ENCODE results near the gene NAPSA.
"Not testable (repeated sequence)": the region's sequence is repeated elsewhere in the genome, so short reads cannot be mapped to it uniquely, and the experiment has no call there.

NAPSA gene

GRCh38 chr19:50365434-50366306 lies at the start of gene NAPSA:
Gene NAPSA, minus strand, starts transcription at chr19:50365639. Its CDS starts 18 bp downstream, at chr19:50365621.
- DNase-seq = no peak

DNA sequence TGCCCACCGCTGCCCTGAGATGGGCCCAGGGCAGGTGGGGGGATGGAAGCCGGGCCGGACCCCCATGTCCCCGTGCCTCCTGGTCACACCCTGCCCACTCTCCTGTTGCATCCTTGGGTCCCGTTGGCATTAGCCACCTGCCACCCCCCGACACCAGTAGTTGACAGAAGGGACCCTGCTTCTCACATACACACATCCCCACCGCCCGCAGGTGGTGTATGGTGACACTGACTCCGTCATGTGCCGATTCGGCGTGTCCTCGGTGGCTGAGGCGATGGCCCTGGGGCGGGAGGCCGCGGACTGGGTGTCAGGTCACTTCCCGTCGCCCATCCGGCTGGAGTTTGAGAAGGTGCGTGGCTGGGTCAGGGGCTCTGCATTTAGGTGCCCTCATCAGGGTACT lies 48.1 kb upstream of the NAPSA start:
- DNase-seq = no peak

GRCh38 chr19:50413096-50413495 lies 47.7 kb upstream of the NAPSA start:
- no peak for DNase-seq

- no peak for DNase-seq
Observed at GRCh38 chr19:50412419-50412818, 47.0 kb upstream of the NAPSA start.

DNA sequence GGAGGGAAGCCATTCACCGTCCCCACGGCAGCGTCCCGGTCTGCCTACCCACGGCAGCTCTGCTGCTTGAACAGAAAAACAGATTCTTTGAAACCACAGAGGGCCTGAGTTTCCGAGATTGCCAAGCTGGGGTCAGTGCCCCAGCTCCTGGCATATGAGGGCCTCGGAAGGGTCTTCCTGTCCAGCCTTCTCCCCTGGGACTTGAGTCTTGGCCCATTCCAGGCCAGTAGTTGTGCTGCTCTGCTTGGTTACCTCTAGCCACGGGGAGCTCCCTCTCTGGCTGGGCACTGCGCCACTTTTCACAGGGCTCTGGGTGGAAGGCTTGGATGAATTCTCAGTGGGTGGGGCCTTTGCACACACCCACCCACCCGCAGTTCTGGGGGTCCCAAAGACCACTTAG lies 44.7 kb upstream of the NAPSA start:
- no peak for DNase-seq

DNA sequence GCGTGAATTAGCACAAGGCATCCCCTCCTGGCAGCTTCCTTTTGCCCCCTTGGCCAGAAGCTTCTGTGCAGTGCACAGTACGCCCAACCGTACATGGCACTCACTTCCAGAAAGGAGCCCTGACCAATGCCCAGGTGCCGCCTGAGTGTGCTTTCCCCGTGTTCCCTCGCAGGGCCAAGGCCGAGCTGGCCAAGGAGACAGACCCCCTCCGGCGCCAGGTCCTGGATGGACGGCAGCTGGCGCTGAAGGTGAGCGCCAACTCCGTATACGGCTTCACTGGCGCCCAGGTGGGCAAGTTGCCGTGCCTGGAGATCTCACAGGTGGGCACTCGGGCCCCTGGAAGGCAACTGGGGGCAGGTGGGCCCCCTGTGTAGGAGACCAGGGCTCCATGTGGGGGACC lies 43.9 kb upstream of the NAPSA start:
- no peak for DNase-seq

DNA sequence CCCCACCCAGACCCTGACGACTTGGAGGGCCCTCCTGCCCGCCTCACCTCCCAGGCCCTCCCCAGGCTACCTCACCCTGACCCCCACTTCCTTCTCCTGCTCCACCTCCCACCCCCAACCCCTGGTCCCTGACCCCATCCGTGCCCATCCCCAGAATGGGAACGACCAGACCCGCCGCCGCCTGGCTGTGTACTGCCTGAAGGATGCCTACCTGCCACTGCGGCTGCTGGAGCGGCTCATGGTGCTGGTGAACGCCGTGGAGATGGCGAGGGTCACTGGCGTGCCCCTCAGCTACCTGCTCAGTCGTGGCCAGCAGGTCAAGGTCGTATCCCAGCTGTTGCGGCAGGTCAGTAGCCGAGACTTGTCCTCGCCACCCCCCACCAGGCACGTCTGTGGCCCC lies 41.4 kb upstream of the NAPSA start:
- DNase-seq = no peak

DNA sequence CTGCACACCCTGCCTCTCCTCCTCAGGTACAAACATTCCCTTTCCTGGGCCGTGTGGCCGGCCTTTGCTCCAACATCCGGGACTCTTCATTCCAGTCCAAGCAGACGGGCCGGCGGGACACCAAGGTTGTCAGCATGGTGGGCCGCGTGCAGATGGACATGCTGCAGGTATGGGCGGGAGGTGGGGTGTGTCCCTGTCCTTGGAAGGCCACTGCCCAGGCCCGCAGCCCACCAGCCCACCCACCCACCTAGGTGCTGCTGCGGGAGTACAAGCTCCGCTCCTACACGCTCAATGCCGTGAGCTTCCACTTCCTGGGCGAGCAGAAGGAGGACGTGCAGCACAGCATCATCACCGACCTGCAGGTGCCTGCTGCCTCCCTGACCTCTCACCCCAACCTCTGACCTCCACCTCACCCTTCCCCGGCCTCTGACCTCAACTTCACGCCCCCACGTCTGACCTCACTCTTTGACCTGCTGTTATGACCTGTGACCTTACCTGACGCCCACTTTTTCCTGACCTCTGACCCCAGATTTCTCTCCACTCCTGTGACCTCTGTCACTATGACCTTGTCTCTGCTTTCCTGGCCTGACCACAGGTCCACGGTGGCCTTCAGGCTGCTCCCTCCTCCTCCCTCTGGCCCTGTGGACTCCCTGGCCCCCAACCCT lies 40.8 kb upstream of the NAPSA start:
- DNase-seq = no peak

DNA sequence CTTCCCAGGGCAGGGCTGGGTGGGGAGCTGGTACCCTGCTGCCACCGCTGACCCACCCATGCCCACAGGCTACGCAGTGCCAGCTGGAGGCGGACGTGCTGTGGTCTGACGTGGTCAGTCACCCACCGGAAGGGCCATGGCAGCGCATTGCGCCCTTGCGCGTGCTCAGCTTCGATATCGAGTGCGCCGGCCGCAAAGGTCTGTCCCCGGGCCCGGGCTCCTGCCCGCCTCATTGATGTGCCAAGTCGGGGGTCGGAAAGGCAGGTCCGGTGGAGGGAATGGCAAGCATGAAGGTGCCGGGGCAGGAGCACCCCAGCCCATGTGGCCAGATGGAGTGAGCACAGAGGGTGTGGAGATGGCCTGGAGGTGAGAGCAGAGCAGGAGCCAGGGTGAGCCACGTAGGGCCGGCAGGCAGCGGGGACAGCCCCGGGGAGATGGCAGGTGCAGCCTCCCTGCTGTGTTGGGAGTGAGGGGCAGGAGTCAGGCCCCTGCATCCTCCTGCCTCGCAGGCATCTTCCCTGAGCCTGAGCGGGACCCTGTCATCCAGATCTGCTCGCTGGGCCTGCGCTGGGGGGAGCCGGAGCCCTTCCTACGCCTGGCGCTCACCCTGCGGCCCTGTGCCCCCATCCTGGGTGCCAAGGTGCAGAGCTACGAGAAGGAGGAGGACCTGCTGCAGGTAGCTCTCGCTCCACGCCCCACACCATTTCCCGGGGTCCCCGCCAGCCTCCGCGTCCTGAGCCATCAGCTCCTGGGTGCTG lies 37.3 kb upstream of the NAPSA start:
- no peak for DNase-seq

- no peak for DNase-seq
Observed at GRCh38 chr19:50401605-50402450, 36.4 kb upstream of the NAPSA start.

DNA sequence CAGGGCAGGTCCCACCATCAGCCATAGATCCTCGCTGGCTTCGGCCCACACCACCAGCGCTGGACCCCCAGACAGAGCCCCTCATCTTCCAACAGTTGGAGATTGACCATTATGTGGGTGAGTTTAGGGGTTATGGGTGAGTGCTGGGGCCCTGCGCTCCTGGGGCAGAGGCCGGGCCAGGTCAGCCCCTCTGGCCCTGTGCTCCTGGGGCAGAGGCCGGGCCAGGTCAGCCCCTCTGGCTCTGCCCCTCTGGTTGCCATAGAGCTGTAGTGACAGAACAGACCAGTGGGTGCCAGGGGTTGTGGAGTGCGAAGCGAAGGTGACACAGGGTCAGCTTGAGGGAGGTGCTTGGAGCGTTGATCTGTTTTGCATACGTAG lies 33.9 kb upstream of the NAPSA start:
- no peak for DNase-seq

DNA sequence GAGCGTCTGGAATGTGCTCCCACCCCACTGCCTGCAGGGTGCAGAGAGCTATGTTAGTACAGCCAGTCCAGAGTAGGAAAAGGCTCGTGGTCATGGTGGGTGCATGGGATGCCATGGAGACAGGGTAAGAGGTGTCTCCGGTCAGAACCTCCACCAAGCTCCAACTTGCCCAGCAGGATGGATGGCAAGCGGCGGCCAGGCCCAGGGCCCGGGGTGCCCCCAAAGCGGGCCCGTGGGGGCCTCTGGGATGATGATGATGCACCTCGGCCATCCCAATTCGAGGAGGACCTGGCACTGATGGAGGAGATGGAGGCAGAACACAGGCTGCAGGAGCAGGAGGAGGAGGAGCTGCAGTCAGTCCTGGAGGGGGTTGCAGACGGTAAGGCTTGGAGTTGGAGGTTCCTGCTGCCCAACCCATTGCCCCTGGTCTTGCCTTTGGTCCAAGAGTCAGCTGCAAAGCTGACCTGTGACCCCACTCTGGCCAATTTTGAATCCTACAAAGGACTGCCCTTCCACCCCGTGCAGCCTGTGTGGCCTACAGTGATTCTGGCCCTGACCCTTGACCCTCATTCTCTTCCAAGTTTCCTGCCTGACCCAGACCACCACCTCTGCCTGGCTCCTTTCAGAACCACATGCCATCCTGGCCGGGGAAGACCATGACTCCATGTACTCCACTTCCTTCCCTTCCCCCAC lies 33.4 kb upstream of the NAPSA start:
- no peak for DNase-seq

GRCh38 chr19:50394017-50394416 lies 28.6 kb upstream of the NAPSA start:
- DNase-seq = no peak

- DNase-seq = no peak
Observed at GRCh38 chr19:50393589-50393988, 28.1 kb upstream of the NAPSA start.

DNA sequence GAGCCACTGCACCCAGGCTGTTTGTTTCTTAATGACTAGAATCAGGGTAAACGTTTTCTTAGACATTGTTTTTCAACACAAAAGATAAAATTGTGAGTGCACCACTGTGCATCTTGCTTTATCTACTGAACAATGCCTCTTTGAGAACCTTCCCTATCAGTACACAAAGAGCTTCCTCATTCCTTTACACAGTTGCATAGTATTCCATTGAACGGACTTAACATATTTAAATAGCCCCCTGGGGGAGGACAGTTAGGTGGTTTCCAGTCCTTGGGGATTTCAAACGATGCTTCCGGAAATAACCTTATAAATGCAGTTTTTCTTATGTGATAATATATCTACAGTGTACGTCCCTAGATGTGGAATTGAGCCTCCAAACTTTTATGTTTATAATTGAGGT lies 27.3 kb upstream of the NAPSA start:
- DNase-seq = no peak

DNA sequence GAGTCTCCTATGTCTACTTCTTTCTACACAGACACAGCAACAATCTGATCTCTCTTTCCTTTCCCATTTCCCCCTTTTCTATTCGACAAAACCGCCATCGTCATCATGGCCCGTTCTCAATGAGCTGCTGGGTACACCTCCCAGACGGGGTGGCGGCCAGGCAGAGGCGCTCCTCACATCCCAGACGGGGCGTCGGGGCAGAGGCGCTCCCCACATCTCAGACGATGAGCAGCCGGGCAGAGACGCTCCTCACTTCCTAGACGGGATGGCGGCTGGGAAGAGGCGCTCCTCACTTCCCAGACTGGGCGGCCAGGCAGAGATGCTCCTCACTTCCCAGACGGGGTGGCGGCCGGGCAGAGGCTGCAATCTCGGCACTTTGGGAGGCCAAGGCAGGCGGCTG lies 25.5 kb upstream of the NAPSA start:
- DNase-seq = not testable (repeated sequence)

DNA sequence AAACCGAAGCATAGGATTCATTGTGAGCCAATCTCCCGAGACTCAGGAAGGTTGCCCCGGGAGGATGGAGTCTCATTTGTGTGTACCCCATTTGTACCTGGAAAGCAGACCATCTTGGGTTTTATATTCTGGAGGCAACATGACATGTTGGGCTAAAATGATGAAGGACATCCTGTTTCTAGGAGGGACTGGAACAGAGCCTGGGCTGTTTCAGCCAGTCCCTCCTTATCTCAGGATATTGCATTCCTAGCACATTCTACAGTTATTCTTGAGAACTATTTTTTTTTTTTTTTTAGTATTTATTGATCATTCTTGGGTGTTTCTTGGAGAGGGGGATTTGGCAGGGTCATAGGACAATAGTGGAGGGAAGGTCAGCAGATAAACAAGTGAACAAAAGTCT lies 24.9 kb upstream of the NAPSA start:
- not testable (repeated sequence) for DNase-seq

DNA sequence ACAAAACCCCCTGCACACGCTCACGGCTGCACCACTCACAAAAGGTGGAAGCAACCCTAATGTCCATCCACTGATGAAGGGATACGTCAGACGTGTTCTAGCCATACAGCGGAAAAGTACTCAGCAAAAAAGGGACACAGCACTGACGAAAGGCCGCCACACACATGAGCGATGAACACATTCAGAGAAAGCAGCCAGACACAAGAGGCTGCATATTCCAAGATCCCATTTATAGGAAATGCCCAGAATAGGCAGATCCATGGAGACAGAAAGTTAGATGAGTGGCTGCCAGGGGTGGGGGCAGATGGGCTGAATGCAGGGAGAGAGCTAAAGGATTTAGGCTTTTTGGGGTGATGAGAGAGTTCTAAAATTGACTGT lies 22.4 kb upstream of the NAPSA start:
- no peak for DNase-seq

GRCh38 chr19:50387176-50387867 lies 21.9 kb upstream of the NAPSA start:
- peak; percentile 87 for DNase-seq

DNA sequence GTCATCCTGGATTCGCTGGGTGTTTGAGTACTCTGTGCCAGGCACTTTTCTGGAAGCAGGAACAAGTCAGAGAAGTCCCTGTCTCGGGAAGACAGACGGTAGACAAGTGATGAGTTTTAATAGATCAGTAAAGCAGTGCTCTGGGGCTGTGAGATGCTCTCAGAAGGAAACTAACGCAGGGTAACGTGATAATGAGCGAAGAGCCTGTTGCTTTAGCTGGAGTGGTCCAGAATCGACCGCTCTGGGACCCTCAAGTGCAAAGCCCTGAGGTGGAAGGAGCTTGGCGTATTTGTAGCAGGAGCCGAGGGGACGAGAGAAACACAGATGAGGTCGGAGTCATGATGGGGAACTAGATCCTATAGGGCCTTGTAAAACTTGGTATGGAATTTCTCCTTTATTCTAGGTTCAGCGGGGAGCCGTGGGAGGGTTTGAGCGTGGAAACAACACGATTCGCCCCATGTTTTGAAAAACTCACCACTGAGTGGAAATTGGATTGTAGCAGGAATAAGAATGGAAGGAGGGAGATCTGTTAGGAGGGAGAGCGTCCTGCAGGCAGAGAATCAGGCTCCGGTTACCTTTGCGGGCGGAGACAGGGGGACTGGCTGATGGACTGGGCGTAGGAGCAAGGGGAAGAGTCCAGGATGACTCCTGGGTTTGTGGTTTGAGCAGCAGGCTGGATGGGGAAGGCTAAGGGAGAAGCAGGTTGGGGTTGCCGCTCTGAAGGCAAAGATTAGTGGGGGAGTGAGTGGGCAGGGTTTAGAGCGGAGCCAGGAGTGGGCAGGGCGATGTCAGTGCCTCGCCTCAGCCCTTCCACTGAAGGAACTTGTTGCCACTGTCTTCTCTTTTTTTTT lies 19.5 kb upstream of the NAPSA start:
- peak; percentile 66 for DNase-seq

Data from inflammatory macrophage treated with lipopolysaccharide for 4 hours (primary cell).